Small intestine (tissue), 7 donors: ENCODE results near the gene ERC1. TPM values are rescaled to one million over a fixed set of nuclear protein-coding genes. Genes with fewer than 3 reads are reported as not detected.

ENCODE experiments used
- DNase-seq, 2 donors: peaks; one replicate each; pipeline versions ENCODE4 v3.0.0 to v3.0.0-alpha.2; 2013
- FAIRE-seq: peaks from 2 replicates; lab custom pipeline; 2012; peaks lifted over from hg19 to GRCh38; lab: Jason Lieb, UNC
- H3K27ac ChIP-seq, 3 donors: one replicate each; pipeline ENCODE4 v1.5.1; 2013; ENCODE audit warnings: low read length in 2 of 3, mild to moderate bottlenecking in 2 of 3, control low read depth in 1 of 3, inconsistent platforms in 1 of 3, low read depth in 1 of 3, moderate library complexity in 1 of 3
- H3K27me3 ChIP-seq, 3 donors: one replicate each; pipeline ENCODE4 v1.6.1; 2013; ENCODE audit warnings: low read length in 3 of 3, inconsistent platforms in 1 of 3; ENCODE audit not compliant: control insufficient read depth in 3 of 3, insufficient read depth in 3 of 3
- H3K36me3 ChIP-seq, 3 donors: one replicate each; pipeline ENCODE4 v1.6.1; 2013; ENCODE audit warnings: low read length in 3 of 3, inconsistent platforms in 1 of 3, low read depth in 1 of 3, mild to moderate bottlenecking in 1 of 3, moderate library complexity in 1 of 3; ENCODE audit not compliant: control insufficient read depth in 3 of 3, insufficient read depth in 2 of 3
- H3K4me1 ChIP-seq, 3 donors: one replicate each; pipeline ENCODE4 v1.6.1; 2013; ENCODE audit warnings: low read length in 2 of 3, inconsistent platforms in 1 of 3, low read depth in 1 of 3, mild to moderate bottlenecking in 1 of 3, moderate library complexity in 1 of 3; ENCODE audit not compliant: control insufficient read depth in 3 of 3, insufficient read depth in 2 of 3
- H3K4me3 ChIP-seq, 3 donors: one replicate each; pipeline ENCODE4 v1.5.1; 2013; ENCODE audit warnings: low read length in 3 of 3, control low read depth in 1 of 3, inconsistent platforms in 1 of 3, low read depth in 1 of 3, mild to moderate bottlenecking in 1 of 3, moderate library complexity in 1 of 3
- H3K9me3 ChIP-seq, 2 donors: one replicate each; pipeline ENCODE4 v1.6.1; 2013; ENCODE audit warnings: low read depth in 1 of 2, low read length in 1 of 2; ENCODE audit not compliant: control insufficient read depth in 2 of 2, insufficient read depth in 1 of 2
- WGBS, 3 donors: extraction: QIAGEN DNeasy Blood & Tissue Kit; methylation state at CpG; one replicate each; pipeline ENCODE4 v1.1.7; 2013; 5-methylcytosine and 5-hydroxymethylcytosine counted together
- polyA plus RNA-seq, 4 donors: library from polyadenylated mRNA; stranded (reverse) in 3 of 4; unstranded in 1 of 4; fragments of 200-250 nt in 3 of 4; fragments of 120-200 nt in 1 of 4; gene quantifications; one replicate each; pipeline versions ENCODE4 v1.2.1 to v1.2.3, GENCODE V29; 2013
- donor health status: healthy with polysubstance abuse.
- donor health status: control.
- donor health status: control.
- donor health status: Bipolar disorder and iron deficiency.
- donor health status: healthy.

Gene ERC1
- polyA plus RNA-seq, 4 donors, result 1.8 to 16.7 (median 6.1) TPM

DNA sequence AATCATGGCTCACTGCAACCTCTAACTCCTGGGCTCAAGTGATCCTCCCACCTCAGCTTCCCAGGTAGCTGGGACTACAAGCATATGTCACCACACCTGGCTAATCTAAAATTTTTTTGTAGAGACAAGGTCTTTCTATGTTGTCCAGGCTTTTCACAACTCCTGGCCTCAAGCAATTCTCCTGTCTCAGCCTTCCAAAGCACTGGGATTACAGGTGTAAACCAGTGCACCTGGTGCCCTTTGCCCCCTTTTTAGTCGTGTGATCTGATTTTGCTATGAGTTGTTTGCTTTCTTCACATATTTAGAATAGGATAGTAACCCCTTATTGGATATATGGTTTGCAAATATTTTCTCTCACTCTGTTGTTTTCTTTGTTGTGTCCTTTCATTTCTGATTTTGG, 39.8 kb upstream of the ERC1 start:
- FAIRE-seq (no peak), DNase-seq (peak; percentile 44 to 77)
- H3K36me3 ChIP-seq, result no peaks in the 10 kb centered on the region
- no peaks in the 10 kb centered on the region for H3K27me3 ChIP-seq
- peak overlapping the region in 1 of 3 donors; percentile 13 for H3K27ac ChIP-seq
- H3K4me1 ChIP-seq, result peaks cover 0 to 6% (median 0%) of the 10 kb centered on the region in 3 donors
- H3K9me3 ChIP-seq, result peaks cover 0 to 4% of the 10 kb centered on the region in 2 donors
- WGBS, 3 donors, result 8 to 39% (median 19%) methylated on average over 1 of the region's 1 CpG
- no peak overlapping the region for H3K4me3 ChIP-seq

DNA sequence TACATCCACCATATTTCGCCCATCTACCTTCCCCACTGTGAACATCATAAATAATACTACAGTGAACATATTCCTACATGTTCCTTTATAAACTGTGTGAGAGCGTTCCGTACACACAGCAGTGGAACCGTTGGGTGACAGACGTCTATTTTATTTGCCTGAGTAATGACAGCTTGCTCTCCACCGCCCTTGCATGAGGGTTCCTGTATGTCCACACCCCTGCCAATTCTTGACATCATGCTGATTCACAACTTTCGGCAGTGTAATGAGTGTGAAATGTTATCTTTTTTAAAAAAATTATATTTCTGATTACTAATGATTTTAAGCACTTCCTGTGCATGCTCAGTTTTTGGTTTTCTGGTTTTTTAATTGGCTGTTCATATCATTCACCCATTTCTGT, 37.2 kb upstream of the ERC1 start:
- FAIRE-seq (no peak), DNase-seq (no peak)
- H3K4me1 ChIP-seq, result no peaks in the 10 kb centered on the region
- no peaks in the 10 kb centered on the region for H3K36me3 ChIP-seq
- no peaks in the 10 kb centered on the region for H3K9me3 ChIP-seq
- no peak overlapping the region for H3K27ac ChIP-seq
- H3K27me3 ChIP-seq, result no peaks in the 10 kb centered on the region
- no peak overlapping the region for H3K4me3 ChIP-seq
- 71 to 83% (median 76%) methylated on average over 7 of the region's 7 CpGs for WGBS, 3 donors

DNA sequence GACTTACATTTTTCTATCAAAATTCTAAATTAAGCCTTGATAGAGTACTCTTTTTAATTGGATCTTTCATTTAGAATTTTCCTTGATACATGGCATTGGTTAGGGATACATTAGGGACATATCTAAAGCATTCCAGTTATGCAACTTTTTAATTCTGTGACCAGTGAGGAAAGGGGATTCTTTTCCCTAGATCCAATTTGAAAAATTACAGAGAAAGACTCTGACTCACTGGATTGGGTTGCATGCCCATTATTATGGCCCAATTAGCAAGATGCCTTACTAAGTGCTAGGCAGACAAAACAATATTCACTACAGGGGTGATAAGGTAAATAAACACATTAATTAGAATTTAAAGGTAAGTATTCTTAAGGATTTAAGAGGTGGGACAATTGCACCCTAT, 36.3 kb upstream of the ERC1 start:
- FAIRE-seq, result no peak
- H3K27ac ChIP-seq, result no peak overlapping the region
- DNase-seq, result no peak
- no peaks in the 10 kb centered on the region for H3K4me1 ChIP-seq
- no peak overlapping the region for H3K4me3 ChIP-seq
- H3K27me3 ChIP-seq, result no peaks in the 10 kb centered on the region
- no peaks in the 10 kb centered on the region for H3K36me3 ChIP-seq
- no peaks in the 10 kb centered on the region for H3K9me3 ChIP-seq

DNA sequence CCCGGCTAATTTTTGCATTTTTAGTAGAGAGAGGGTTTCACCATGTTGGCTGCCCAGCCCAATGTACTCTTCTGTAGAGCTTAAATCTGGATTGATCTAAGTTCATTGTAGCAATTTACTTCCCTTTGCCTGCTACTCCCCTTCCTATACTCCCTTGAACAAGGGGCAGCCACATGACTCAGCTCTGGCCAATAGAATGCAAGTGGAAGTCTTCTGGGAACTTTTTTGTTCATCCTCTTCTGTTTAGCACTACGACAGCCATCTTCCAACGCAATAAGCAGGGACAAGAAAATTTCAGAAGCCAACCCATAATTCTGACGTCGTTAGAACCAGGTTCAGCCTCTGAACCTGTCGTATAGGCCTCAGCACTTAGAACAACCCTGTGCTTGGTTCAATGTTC, 35.1 kb upstream of the ERC1 start:
- Histone ChIP-seq H3K27ac (no peak overlapping the region), H3K4me1 (no peaks in the 10 kb centered on the region), H3K36me3 (no peaks in the 10 kb centered on the region), H3K27me3 (no peaks in the 10 kb centered on the region), H3K4me3 (no peak overlapping the region), H3K9me3 (no peaks in the 10 kb centered on the region)
- no peak for DNase-seq
- no peak for FAIRE-seq
- 92 to 95% (median 95%) methylated on average over 6 of the region's 6 CpGs for WGBS, 3 donors

DNA sequence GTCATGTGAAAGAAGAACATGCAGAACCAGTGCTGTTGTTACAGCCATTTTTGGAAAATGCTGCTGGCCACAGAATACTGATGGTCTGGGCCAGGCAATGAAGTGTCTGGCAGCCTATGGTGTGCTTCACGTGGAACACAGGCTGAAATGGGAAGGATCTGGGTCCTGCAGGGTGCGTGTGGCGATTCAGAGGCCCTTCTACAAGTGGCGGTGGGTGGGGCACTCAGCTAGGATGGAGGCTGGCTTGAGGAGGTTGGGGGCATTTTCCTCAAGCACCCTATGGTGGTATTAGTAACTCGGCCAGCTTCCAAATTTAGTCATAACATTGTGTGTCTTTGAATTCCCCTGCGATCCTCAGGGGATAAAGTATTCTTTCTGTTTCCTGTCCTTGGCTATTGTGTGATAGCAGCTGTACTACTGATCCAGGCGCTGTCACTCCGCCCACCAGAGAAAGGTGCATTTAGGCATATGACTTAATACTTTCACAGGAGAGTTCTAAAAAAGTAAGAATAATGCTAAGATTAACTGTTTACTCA, 32.4 kb upstream of the ERC1 start:
- H3K27me3 ChIP-seq, result no peaks in the 10 kb centered on the region
- no peak overlapping the region for H3K27ac ChIP-seq
- H3K36me3 ChIP-seq, result no peaks in the 10 kb centered on the region
- FAIRE-seq (no peak), DNase-seq (no peak)
- no peaks in the 10 kb centered on the region for H3K9me3 ChIP-seq
- 53 to 66% (median 62%) methylated on average over 8 of the region's 8 CpGs for WGBS, 3 donors
- no peak overlapping the region for H3K4me3 ChIP-seq
- H3K4me1 ChIP-seq, result no peaks in the 10 kb centered on the region

DNA sequence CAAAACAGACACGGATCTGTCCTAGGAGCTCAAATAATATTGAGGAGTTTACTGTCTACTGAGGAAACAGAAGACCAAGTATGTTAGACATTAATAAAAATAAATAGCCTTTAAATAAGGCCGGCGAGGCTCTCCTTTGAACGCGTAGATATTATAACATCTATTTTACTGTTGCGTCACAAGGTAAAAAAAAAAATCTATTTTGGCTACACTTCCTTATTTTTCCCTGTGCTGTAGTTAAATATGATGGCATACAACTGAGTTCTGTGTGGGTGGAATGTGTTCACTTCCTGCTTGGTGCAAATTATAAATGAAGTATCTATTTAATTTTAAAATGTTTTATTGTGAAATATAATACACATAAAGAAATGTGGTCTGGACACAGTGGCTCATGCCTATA, 24.3 kb upstream of the ERC1 start:
- FAIRE-seq (no peak), DNase-seq (no peak)
- Histone ChIP-seq H3K36me3 (no peaks in the 10 kb centered on the region), H3K9me3 (no peaks in the 10 kb centered on the region), H3K4me3 (no peak overlapping the region), H3K27me3 (no peaks in the 10 kb centered on the region), H3K27ac (no peak overlapping the region), H3K4me1 (no peaks in the 10 kb centered on the region)
- 77 to 94% (median 91%) methylated on average over 6 of the region's 6 CpGs for WGBS, 3 donors

DNA sequence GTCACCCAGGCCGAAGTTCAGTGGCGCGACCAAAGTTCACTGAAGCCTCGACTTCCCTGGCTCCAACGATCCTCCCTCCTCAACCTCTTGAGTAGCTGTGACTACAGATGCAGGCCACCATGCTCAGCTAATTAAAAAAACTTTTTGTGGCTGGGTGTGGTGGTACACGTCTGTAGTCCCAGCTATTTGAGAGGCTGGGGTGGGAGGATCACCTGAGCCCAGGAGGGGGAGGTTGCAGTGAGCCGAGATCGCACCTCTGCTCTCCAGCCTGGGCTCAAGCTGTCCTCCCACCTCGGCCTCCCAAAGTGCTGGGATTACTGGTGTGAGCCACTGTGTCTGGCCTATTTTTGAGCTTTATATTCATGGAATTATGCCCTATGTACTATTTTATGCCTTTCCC, 23.4 kb upstream of the ERC1 start:
- WGBS, 3 donors, result 78 to 79% (median 79%) methylated on average over 9 of the region's 9 CpGs
- FAIRE-seq, result no peak

DNA sequence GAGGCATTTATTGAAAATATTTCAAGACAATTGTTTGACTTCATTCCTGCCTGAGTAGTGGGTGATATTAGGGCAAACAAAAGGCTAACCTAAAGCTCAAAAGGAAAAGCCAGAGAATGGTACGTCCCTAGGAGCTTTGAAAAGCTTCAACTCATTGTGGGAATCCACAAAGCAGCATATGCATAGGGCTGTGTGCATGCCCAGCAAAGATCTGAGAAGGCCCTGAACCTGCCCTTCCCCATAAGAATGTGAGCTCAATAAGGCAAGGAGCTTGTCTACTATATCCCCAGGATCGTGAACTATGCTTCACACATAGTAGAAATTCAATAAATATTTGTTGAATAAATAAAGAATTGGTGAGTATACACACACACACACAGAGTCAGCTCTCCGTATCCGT, 22.5 kb upstream of the ERC1 start:
- 62 to 77% (median 75%) methylated on average over 4 of the region's 4 CpGs for WGBS, 3 donors
- no peaks in the 10 kb centered on the region for H3K27me3 ChIP-seq
- no peak overlapping the region for H3K27ac ChIP-seq
- DNase-seq (no peak), FAIRE-seq (no peak)
- no peaks in the 10 kb centered on the region for H3K36me3 ChIP-seq
- no peaks in the 10 kb centered on the region for H3K4me1 ChIP-seq
- no peaks in the 10 kb centered on the region for H3K9me3 ChIP-seq
- H3K4me3 ChIP-seq, result no peak overlapping the region

More for the DNA sequence above, 23.4 kb upstream of the ERC1 start:
- no peaks in the 10 kb centered on the region for H3K4me1 ChIP-seq
- no peak overlapping the region for H3K4me3 ChIP-seq
- DNase-seq, result no peak
- no peaks in the 10 kb centered on the region for H3K27me3 ChIP-seq
- no peaks in the 10 kb centered on the region for H3K36me3 ChIP-seq
- no peaks in the 10 kb centered on the region for H3K9me3 ChIP-seq
- H3K27ac ChIP-seq, result no peak overlapping the region

DNA sequence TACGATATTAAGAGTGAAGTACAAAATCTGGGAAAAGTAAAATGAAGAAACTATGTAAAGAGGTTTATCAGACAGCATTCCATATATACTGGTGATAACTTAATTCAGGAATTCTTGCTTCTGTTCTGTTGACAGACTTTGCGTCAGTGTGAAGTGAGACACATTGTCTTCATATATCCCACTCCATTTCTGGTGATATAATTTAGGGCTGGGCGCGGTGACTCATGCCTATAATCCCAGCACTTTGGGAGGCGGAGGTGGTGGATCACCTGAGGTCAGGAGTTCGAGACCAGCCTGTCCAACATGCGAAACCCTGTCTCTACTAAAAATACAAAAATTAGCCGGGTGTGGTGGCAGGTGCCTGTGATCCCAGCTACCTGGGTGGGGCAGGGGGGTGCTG, 21.2 kb upstream of the ERC1 start:
- no peaks in the 10 kb centered on the region for H3K9me3 ChIP-seq
- no peak for DNase-seq
- H3K27me3 ChIP-seq, result no peaks in the 10 kb centered on the region
- no peak for FAIRE-seq
- no peaks in the 10 kb centered on the region for H3K4me1 ChIP-seq
- no peak overlapping the region for H3K4me3 ChIP-seq
- WGBS, 3 donors, result 77 to 88% (median 86%) methylated on average over 7 to 8 of the region's 8 CpGs
- H3K27ac ChIP-seq, result no peak overlapping the region
- no peaks in the 10 kb centered on the region for H3K36me3 ChIP-seq
